GM12801 (cell line): ENCODE results near the gene TMEM88.

ENCODE experiments used
- TF ChIP-seq, protein P1 (sequence below): IDR thresholded peaks from one replicate; pipeline ENCODE4 v1.5.1; 2011; ENCODE audit warnings: control low read depth; ENCODE audit not compliant: insufficient read length; ENCODE audit errors: extremely low read depth

Gene TMEM88

DNA sequence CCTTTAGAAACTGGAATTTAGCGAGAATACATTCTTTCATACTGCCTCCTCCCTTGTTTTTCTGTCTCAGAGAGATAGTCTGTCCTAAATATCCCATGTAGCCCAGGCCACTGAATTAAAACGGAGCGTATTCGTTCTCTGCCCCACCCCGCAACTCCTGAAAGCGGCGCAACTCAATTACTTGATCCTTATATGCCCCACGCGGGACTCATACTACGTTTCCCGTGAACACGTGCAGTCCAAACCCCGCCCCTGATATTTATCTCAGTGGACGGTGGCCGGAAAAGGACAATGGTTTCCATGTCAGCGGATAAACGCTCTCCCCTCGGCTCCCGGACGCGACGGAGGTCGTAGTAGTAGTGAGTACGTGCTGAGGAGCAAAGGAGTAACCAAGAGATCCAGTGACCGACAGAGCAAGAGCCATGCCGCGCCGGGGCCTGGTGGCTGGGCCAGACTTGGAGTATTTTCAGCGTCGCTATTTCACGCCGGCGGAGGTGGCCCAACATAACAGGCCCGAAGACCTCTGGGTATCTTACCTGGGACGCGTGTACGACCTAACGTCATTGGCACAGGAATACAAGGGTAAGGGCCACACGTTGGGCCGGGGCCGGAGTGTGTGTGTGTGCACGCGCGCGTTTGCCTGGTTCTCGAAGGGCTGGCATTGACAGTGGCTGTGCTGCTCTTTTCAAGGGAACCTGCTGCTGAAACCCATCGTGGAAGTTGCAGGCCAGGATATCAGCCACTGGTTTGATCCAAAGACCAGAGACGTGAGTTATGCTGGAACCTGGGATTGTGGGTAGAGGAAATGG lies 3.1 kb downstream of the TMEM88 start, which contains the start of gene CYB5D1:
TSS of gene CYB5D1 (plus strand) at position 291 of the 809 bp plus-strand sequence. CDS start at position 423, 132 bp downstream.
- TF ChIP-seq, protein P1, sequence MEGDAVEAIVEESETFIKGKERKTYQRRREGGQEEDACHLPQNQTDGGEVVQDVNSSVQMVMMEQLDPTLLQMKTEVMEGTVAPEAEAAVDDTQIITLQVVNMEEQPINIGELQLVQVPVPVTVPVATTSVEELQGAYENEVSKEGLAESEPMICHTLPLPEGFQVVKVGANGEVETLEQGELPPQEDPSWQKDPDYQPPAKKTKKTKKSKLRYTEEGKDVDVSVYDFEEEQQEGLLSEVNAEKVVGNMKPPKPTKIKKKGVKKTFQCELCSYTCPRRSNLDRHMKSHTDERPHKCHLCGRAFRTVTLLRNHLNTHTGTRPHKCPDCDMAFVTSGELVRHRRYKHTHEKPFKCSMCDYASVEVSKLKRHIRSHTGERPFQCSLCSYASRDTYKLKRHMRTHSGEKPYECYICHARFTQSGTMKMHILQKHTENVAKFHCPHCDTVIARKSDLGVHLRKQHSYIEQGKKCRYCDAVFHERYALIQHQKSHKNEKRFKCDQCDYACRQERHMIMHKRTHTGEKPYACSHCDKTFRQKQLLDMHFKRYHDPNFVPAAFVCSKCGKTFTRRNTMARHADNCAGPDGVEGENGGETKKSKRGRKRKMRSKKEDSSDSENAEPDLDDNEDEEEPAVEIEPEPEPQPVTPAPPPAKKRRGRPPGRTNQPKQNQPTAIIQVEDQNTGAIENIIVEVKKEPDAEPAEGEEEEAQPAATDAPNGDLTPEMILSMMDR = no peak

DNA sequence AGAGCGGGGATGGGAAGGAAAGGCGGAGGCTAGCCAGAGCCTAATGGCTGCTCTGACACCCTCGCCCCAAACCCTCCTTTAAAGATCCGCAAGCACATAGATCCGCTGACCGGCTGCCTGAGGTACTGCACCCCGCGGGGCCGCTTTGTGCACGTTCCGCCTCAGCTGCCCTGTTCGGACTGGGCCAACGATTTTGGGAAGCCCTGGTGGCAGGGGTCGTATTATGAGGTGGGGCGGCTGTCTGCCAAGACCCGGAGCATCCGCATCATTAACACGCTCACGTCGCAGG lies 3.6 kb downstream of the TMEM88 start:
- TF ChIP-seq, protein P1 = no peak

DNA sequence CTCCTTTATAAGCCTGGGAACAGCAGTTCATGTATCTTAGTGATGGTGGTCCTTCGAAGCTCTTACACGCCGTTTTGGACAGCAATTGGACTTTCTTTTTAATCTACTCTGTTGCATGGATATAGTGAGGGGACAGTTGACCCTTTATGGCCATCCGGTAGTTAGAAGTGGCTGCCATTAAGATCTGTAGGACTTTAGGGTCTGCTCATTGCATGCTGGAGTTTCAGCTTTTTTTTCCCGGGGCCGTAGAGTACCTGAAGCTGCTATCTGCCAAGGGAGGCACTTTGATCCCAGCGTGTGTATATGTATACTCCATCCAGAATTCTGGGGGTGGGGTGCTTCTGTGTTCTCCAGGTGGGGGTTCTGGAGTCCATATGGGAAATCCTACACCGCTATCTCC lies 4.2 kb downstream of the TMEM88 start:
- TF ChIP-seq, protein P1 = no peak

DNA sequence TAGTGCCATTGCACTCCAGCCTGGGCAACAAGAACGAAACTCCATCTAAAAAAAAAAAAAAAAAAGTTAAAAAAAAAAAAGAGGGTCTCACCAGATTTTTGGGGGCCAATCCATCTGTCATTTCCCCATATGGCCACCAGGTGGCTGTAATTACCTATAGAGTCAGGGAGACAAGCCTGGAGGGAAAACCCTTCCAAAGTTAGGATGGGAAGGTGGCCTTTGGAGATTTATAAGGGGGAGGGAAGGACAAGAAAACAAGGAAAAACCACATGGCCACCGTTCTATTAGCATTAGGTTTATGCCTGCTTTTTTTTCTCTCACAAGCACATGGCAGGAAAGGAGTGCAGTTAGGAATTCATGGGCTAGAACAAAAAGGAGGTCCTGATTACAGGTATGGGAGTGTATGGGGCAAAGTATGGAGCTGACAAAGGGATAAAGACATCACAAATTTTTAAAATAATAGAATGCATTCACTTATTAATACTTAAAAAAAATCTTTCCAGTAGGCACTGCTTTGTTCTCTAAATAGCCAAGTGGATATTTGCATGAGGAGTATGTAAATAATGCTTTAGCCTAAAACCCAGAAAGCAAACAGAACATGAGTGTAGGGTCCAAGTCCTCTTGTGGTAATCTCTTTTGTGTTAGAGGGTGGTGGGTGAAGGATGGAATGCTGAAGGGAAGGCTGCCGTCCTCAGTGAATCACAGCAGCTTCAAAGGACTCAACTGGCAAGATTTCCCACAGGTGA lies 8.0 kb downstream of the TMEM88 start:
- TF ChIP-seq, protein P1 = no peak

DNA sequence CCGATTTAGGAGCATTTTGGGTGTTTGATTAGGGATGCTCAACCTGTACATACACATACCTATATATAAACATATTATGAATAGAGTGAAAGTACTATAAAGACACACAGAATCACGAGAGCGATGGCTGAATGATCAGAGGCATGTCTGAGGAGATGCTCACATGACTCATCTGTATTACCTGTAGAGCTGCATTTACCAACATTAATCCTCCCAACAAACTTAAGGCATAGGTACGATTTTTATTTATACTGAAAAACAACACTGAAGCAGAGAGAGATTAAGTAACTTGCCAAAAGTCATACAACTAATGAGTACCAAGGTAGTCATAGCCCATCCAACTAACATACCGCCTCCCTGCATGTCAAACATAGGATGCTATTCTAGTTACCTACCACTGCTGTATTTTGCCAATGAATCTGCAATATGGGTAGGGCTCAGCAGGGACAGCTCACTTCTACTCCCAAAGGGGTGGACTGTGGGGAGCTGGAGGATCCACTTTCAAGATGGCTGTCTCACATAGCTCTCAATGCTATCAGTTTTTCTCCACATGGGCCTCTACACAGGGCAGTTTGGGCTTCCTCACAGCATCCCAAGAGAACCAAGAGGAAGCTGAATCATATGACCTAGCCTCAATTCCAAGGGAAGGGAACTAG lies 10.3 kb downstream of the TMEM88 start:
- TF ChIP-seq, protein P1 = no peak

DNA sequence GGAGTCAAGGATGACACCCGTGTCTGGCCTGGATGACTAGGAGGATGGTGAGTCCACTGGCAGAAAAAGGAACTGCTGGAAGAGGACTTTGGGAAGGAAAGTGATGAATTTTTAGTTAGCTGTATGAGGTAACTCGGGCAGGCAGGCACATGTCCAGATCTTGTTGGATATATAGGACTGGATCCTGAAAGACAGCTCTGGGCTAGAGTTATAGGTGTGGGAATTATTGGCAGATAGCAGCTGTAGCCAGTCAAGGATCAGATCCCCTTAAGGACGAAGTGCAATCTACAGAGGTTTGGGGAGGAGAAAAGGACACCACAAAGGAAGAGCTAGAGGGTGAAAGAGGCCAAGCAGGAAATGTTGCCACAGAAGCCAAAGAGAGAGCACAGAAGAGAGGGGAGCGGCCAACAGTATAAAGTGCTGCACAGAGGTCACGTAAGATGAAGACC lies 13.0 kb downstream of the TMEM88 start:
- TF ChIP-seq, protein P1 = no peak

DNA sequence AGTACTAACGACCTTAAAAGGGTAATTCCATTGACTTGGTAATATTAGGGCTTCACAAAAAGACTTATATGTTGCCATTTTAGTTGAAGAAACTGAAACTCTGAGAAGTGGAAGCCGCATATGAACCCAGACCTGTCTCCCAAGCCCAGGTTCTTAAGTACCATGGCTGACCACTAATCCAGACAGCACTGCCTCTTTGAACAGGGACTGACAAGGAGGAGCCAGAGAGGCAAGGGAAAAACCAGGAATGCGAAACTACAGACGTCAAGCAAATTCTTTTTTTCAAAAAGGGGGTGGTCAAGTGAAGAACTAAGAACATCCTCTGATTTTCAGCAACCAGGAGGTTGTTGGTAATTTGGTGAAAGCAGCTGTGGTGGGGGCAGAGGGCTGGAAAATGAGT lies 18.2 kb downstream of the TMEM88 start:
- TF ChIP-seq, protein P1 = no peak
